Endothelial cell of umbilical vein (primary cell): ENCODE results near the gene ERCC4. TPM values are rescaled to one million over a fixed set of nuclear protein-coding genes. Genes with fewer than 3 reads are reported as not detected.

ENCODE experiments used
- BruUV-seq: library from RNA; stranded (reverse); fragments of 400-500 nt; replicated peaks from 2 replicates; lab custom pipeline; 2021; lab: Mats Ljungman, UMichigan
- CTCF ChIA-PET: fragments of 300-600, 350-600 bp; sonication (Branson Sonifier 250); formaldehyde crosslinking; loops from one replicate; lab custom pipeline; 2021; ENCODE audit warnings: antibody characterized with exemption, inconsistent platforms; lab: Charles Lee
- POLR2A ChIA-PET: fragments of 300-600, 350-600 bp; sonication (Branson Sonifier 250); formaldehyde crosslinking; loops from one replicate; lab custom pipeline; 2021; ENCODE audit warnings: antibody characterized with exemption, inconsistent platforms; lab: Charles Lee
- DNase-seq: peaks from one replicate; pipeline ENCODE4 v3.0.0-alpha.2; 2011; ENCODE audit warnings: low read depth, low spot score
- FAIRE-seq: peaks from 2 replicates; lab custom pipeline; 2011; peaks lifted over from hg19 to GRCh38; lab: Jason Lieb, UNC
- H2AFZ ChIP-seq: 2 replicates; pipeline ENCODE4 v1.6.0; 2012; ENCODE audit warnings: low read depth, low read length, control low read depth, inconsistent platforms
- H3K27ac ChIP-seq: 2 replicates; pipeline ENCODE4 v1.5.1; 2011; ENCODE audit warnings: low read depth, mild to moderate bottlenecking, control low read depth, low read length, moderate library complexity; ENCODE audit not compliant: insufficient read depth
- H3K27me3 ChIP-seq, 2 experiments: 2 replicates each; pipeline versions ENCODE4 v1.6.0 to v1.6.1; 2011; ENCODE audit warnings: low read length in 2 of 2, mixed read lengths in 1 of 2; ENCODE audit not compliant: control insufficient read depth in 2 of 2, insufficient read depth in 2 of 2
- H3K36me3 ChIP-seq, 2 experiments: 2 replicates in 1 of 2; 3 replicates in 1 of 2; pipeline ENCODE4 v1.5.1; 2011; ENCODE audit warnings: low read length in 2 of 2, mild to moderate bottlenecking in 1 of 2, moderate library complexity in 1 of 2; ENCODE audit not compliant: control insufficient read depth in 2 of 2, insufficient read depth in 2 of 2; ENCODE audit errors: extremely low read depth in 1 of 2
- H3K4me1 ChIP-seq: 3 replicates; pipeline ENCODE4 v1.5.1; 2011; ENCODE audit warnings: mild to moderate bottlenecking, low read length; ENCODE audit not compliant: control insufficient read depth, insufficient read depth; ENCODE audit errors: extremely low read depth
- H3K4me2 ChIP-seq: 2 replicates; pipeline ENCODE4 v1.6.1; 2011; ENCODE audit warnings: low read length, control low read depth, mixed read lengths; ENCODE audit not compliant: insufficient read depth
- H3K4me3 ChIP-seq, 3 experiments: fragments of 200-600 bp in 1 of 3; sonication (generic), shearing (Covaris generic) in 1 of 3; replicated peaks in 1 of 3; 2 replicates each; pipeline ENCODE4 v1.5.1; 2011 to 2016; ENCODE audit warnings: control low read depth in 3 of 3, low read length in 3 of 3, mild to moderate bottlenecking in 2 of 3, inconsistent platforms in 1 of 3, low read depth in 1 of 3, moderate library complexity in 1 of 3; ENCODE audit not compliant: insufficient read depth in 1 of 3
- H3K79me2 ChIP-seq: 2 replicates; pipeline ENCODE4 v1.6.0; 2012; ENCODE audit warnings: low read length, inconsistent platforms; ENCODE audit not compliant: control insufficient read depth, insufficient read depth
- H3K9ac ChIP-seq: replicated peaks from 2 replicates; pipeline ENCODE3; 2011; ENCODE audit warnings: low read length, control low read depth; ENCODE audit not compliant: insufficient read depth; ENCODE audit errors: extremely low read depth
- H3K9me1 ChIP-seq: replicated peaks from 3 replicates; pipeline ENCODE4 v1.6.0; 2011; ENCODE audit warnings: mild to moderate bottlenecking, low read length; ENCODE audit not compliant: control insufficient read depth, insufficient read depth; ENCODE audit errors: extremely low read depth
- H3K9me3 ChIP-seq: replicated peaks from 2 replicates; pipeline ENCODE4 v1.5.1; 2012; ENCODE audit warnings: low read length, inconsistent platforms; ENCODE audit not compliant: control insufficient read depth, insufficient read depth
- H4K20me1 ChIP-seq: replicated peaks from 2 replicates; pipeline ENCODE3; 2011; ENCODE audit warnings: mild to moderate bottlenecking, low read length; ENCODE audit not compliant: control insufficient read depth, insufficient read depth; ENCODE audit errors: extremely low read depth
- CTCF ChIP-seq, 2 donors: IDR thresholded peaks; 1 replicate in 1 of 2; 2 replicates in 1 of 2; pipeline ENCODE4 v1.5.1; 2011; ENCODE audit warnings: low read length in 2 of 2, mild to moderate bottlenecking in 2 of 2, moderate library complexity in 2 of 2, control low read depth in 1 of 2, inconsistent platforms in 1 of 2, low read depth in 1 of 2; ENCODE audit not compliant: insufficient read depth in 1 of 2; ENCODE audit errors: extremely low read depth in 1 of 2
- EZH2 ChIP-seq: IDR thresholded peaks from 2 replicates; pipeline ENCODE4 v1.6.1; 2012; ENCODE audit warnings: borderline replicate concordance, low read depth, mild to moderate bottlenecking, moderate library complexity, low read length, inconsistent platforms; ENCODE audit not compliant: severe bottlenecking
- FOS ChIP-seq: IDR thresholded peaks from 2 replicates; pipeline ENCODE4 v1.6.1; 2011; ENCODE audit warnings: mild to moderate bottlenecking, low read length, moderate library complexity, borderline replicate concordance; ENCODE audit not compliant: insufficient read depth
- GATA2 ChIP-seq: IDR thresholded peaks from 2 replicates; pipeline ENCODE4 v1.7.0; 2011; ENCODE audit warnings: low read depth, mild to moderate bottlenecking, moderate library complexity, mixed read lengths, low read length; ENCODE audit not compliant: insufficient read length, insufficient read depth
- JUN ChIP-seq: IDR thresholded peaks from 2 replicates; pipeline ENCODE4 v1.6.1; 2011; ENCODE audit warnings: borderline replicate concordance, low read depth; ENCODE audit not compliant: insufficient read length, insufficient read depth
- MYC ChIP-seq: IDR thresholded peaks from one replicate; pipeline ENCODE4 v1.6.1; 2011; ENCODE audit warnings: mild to moderate bottlenecking, low read depth, low read length
- POLR2A ChIP-seq: IDR thresholded peaks from 2 replicates; pipeline ENCODE4 v1.6.1; 2012; ENCODE audit warnings: low read depth, mild to moderate bottlenecking, control low read depth, low read length
- POLR2AphosphoS5 ChIP-seq: IDR thresholded peaks from 2 replicates; pipeline ENCODE4 v1.6.1; 2012; ENCODE audit warnings: low read depth, mild to moderate bottlenecking, control low read depth, low read length, moderate library complexity; ENCODE audit not compliant: insufficient read depth
- dilution Hi-C: fragments of 300-500 bp; cut with MboI; formaldehyde crosslinking; loops from one replicate; pipeline ENCODE4 v1.15.0; 2019; ENCODE audit warnings: low sequenced_read_pairs; ENCODE audit not compliant: extremely low pct_ligation_motif_present
- intact Hi-C: fragments of 100-400 bp; cut with micrococcal nuclease; formaldehyde crosslinking; loops from one replicate; pipeline ENCODE4 v1.10.0; 2022
- polyA plus RNA-seq, 4 experiments: library from polyadenylated mRNA; depleted of rRNA in 3 of 4; stranded (reverse) in 3 of 4; unstranded in 1 of 4; fragments of >200 nt; gene quantifications; 2 replicates each; pipeline versions ENCODE4 v1.2.1 to v1.2.3, GENCODE V29; 2011 to 2012; ENCODE audit warnings: missing spikeins in 1 of 4
- total RNA-seq: library from RNA; stranded (reverse); gene quantifications from 2 replicates; pipeline ENCODE4 v1.2.3, GENCODE V29; 2021
- TF ChIP-seq, protein P1 (sequence below): IDR thresholded peaks from 2 replicates; pipeline ENCODE4 v1.6.1; 2011; ENCODE audit not compliant: insufficient read depth, insufficient read length

Gene ERCC4
- total and polyA plus RNA-seq, 2 donors (not counting 3 experiments of a cell fraction or from before 2014, with no cell fraction given): 4.9 to 17.1 TPM

- H3K9me3 ChIP-seq: no peaks in the 10 kb centered on the region
- POLR2A ChIA-PET: no interaction called here
- intact Hi-C loops: no loop called here
- no peaks in the 10 kb centered on the region for H3K9me1 ChIP-seq
- H3K9ac ChIP-seq: no peak overlapping the region
- no peak overlapping the region for H3K4me2 ChIP-seq
- no TSS peak for BruUV-seq
- CTCF ChIA-PET: interaction anchor here (1.0 kb wide), 1 partner anchor 9 kb away, joined by 3 read pairs; no protein-coding TSS in a partner anchor
- H4K20me1 ChIP-seq: no peaks in the 10 kb centered on the region
- no peak overlapping the region for H3K4me3 ChIP-seq
- TF ChIP-seq CTCF (IDR thresholded peaks at IDR 0.05; ENCODE audit: extremely low read depth in 1 of 2, insufficient read depth in 1 of 2, low read depth in 1 of 2, low read length in 2 of 2) (no peak), MYC (no peak), POLR2A (no peak), FOS (no peak), POLR2AphosphoS5 (no peak), JUN (no peak), GATA2 (no peak), EZH2 (no peak)
- TF ChIP-seq, protein P1, sequence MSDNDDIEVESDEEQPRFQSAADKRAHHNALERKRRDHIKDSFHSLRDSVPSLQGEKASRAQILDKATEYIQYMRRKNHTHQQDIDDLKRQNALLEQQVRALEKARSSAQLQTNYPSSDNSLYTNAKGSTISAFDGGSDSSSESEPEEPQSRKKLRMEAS: no peak
- FAIRE-seq (no peak), DNase-seq (no peak)
- dilution Hi-C loops: no loop called here
- H3K79me2 ChIP-seq: no peaks in the 10 kb centered on the region
- peaks cover 0 to 4% of the 10 kb centered on the region in 2 experiments for H3K27me3 ChIP-seq
- H3K4me1 ChIP-seq: no peaks in the 10 kb centered on the region
- no peak overlapping the region for H3K27ac ChIP-seq
- H3K36me3 ChIP-seq: no peaks in the 10 kb centered on the region
- no peak overlapping the region for H2AFZ ChIP-seq
These were observed 50.9 kb downstream of the ERCC4 start for GRCh38 chr16:13970708-13971422.
